GM18520 (cell line): ENCODE data around the gene CFH.
"Not testable (repeated sequence)": the region's sequence is repeated elsewhere in the genome, so short reads cannot be mapped to it uniquely, and the experiment has no call there.

Source experiments
- ATAC-seq: cut with Tn5 transposase; IDR thresholded peaks from one replicate; pipeline ENCODE4 v1.9.1; 2021; ENCODE audit not compliant: unreplicated experiment

The CFH gene

DNA sequence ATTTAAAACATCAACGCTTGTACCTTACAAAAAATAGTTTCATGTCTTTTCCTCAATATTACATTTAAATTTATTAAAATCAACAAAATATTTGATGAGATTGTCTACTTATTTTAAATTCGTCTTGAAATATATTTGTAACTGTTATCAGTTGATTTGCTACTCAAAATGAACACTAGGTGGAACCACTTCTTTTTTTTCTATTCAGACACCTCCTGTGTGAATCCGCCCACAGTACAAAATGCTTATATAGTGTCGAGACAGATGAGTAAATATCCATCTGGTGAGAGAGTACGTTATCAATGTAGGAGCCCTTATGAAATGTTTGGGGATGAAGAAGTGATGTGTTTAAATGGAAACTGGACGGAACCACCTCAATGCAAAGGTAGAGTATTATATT lies 91.4 kb downstream of the CFH start:
- ATAC-seq, result peak; percentile 68

DNA sequence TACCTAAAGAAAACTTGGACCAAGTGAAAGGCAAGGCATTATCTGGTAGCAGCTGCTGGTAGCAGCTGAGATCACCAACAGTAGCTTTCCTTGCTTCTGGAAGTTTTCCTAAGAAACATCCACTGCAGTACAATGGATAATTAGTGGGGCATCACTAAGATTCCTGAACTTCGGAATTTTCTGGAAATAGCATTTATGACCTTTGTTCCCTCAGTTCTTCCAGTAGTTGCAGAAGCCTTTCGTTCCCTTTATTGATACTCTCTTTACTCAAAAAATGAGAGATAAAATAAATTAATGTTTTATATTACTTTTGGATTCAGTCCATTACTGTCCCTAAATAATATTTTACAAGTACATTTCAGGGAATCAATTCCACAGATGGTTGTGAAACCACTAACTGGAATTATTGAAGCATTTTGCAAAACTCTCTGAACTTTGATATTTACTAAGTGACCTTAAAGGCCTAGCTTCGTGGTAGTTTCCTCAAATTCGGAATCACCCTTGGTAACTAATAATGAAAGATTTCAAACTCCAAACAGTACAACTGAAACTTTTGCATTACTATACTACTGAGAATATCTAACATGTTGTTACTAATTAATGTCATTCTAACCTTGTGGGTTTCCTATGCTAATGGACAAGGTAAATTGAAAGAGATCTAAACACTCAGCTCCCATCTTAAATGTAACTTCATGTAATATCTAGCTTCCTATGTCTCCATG lies 113.3 kb downstream of the CFH start:
- ATAC-seq, result not testable (repeated sequence)

- ATAC-seq, result not testable (repeated sequence)
Measured at GRCh38 chr1:196769823-196770222, 118.0 kb downstream of the CFH start.

DNA sequence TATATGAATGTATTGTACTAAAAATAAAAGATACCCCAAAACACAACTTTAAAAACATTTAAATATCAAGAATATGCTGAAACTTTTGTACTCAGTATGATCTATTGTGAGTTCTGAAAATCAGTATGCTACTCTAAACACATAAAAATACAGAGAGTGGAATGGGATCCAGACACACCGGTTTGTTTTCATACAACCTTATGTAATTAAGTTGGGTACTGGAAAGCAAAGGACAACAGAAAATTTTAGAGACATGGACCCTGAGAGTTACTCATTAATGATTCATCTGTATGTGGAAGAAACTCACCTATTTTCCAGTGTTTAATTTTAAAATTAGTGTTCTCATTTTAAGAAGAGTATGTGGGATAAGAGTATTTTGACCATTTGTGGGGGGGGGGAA lies 121.9 kb downstream of the CFH start:
- no peak for ATAC-seq

DNA sequence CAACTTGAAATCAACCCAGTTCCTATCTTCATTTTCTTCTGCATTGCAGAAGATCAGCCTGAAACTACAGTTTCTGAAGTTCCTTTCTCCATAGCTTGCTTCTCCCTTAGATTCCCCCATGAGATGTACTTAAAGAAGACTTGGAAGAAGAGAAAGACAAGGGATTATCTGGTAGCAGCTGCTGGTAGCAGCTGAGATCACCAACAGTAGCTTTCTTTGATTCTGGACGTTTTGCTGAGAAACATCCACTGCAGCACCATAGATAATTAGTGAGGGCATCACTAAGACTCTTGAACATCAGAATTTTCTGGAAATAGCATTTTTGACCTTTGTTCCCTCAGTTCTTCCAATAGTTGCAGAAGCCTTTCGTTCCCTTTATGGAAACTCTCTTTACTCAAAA lies 122.3 kb downstream of the CFH start:
- no peak for ATAC-seq

GRCh38 chr1:196774603-196775002 lies 122.8 kb downstream of the CFH start, which contains the start of gene CFHR3:
CFHR3 (plus strand) TSS chr1:196774840; CDS start chr1:196774887, 47 bp downstream.
- peak; percentile 99 for ATAC-seq

GRCh38 chr1:196777603-196778002 lies 125.8 kb downstream of the CFH start:
- no peak for ATAC-seq

DNA sequence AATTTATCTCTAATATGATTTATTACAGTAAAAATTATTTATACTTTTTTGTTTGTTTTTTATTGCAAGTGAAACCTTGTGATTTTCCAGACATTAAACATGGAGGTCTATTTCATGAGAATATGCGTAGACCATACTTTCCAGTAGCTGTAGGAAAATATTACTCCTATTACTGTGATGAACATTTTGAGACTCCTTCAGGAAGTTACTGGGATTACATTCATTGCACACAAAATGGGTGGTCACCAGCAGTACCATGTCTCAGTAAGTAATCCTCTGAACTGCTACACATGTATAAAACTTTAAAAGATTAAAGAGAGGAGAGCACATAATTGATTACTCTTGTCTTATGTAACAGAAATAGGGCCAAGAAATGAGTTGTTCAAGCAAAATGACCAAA lies 127.2 kb downstream of the CFH start:
- ATAC-seq, result no peak

- ATAC-seq, result not testable (repeated sequence)
Measured at GRCh38 chr1:196791252-196791651, 139.4 kb downstream of the CFH start.

DNA sequence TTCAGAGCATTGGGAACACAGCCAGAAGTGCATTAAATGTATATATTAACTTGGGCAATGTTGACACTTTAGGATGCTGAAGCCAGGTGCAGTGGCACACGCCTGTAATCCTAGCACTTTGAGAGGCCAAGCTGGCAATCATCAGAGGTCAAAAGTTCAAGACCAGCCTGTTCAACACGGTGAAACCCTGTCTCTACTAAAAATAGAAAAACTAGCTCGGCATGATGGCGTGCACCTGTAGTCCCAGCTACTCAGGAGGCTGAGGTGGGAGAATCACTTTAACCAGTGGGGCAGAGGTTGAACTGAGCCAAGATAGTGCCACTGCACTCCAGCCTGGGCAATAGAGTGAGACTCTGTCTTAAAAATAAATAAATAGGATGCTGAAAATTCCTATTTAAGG lies 142.3 kb downstream of the CFH start:
- ATAC-seq, result not testable (repeated sequence)
